HAP-1 (cell line): ENCODE data around the gene NSD1.
A peak's percentile ranks its signal among the peaks of the same experiment; 100 is the strongest.

ENCODE experiments used
- DNase-seq, 2 experiments: peaks; one replicate each; pipeline ENCODE4 v3.0.0-alpha.2; 2016 to 2020; ENCODE audit warnings: low spot score in 2 of 2
- H3K27me3 ChIP-seq: fragments of 250-450 bp; sonication (Bioruptor Pico); 2 replicates; pipeline ENCODE4 v1.5.1; 2020; ENCODE audit warnings: low read depth, mild to moderate bottlenecking, moderate library complexity
- H3K36me3 ChIP-seq: fragments of 250-450 bp; sonication (Bioruptor Pico); replicated peaks from 2 replicates; pipeline ENCODE4 v1.5.1; 2020; ENCODE audit warnings: mild to moderate bottlenecking
- H3K4me1 ChIP-seq: fragments of 250-450 bp; sonication (Bioruptor Pico); 2 replicates; pipeline ENCODE4 v1.5.1; 2020; ENCODE audit warnings: mild to moderate bottlenecking
- H3K4me3 ChIP-seq: fragments of 250-450 bp; sonication (Bioruptor Pico); 2 replicates; pipeline ENCODE4 v1.5.1; 2020; ENCODE audit warnings: mild to moderate bottlenecking, moderate library complexity
- H3K9me3 ChIP-seq: fragments of 250-450 bp; sonication (Bioruptor Pico); 2 replicates; pipeline ENCODE4 v1.5.1; 2020; ENCODE audit warnings: mild to moderate bottlenecking, moderate library complexity
- in situ Hi-C: fragments of 300-500 bp; cut with MboI; formaldehyde crosslinking; loops from 3 replicates; pipeline ENCODE4 v1.14.3; 2020; ENCODE audit warnings: low sequenced_read_pairs, inconsistent platforms, mixed read lengths

The NSD1 gene

DNA sequence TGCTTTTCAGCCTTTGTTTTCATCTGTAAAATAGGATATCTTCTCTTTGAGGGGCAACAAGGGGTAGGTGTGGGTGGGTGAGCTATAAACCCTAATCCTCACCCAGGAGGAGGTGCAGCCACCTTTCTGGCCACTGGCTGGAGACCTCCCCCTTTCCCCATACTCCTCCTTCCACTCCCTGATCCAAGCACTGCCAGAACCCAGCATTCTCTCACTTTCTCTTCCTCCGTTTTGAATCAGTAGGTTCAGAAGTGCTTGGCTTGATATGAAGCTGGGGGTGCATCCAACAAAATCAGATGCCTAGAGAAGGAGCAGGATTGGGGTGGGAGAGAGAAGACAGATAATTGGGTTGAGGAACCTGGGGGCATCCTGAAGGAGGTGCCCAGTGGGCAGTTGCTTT is 6.8 kb upstream of the NSD1 start:
- Histone ChIP-seq H3K27me3 (no peaks in the 10 kb centered on the region), H3K4me1 (peaks cover 3% of the 10 kb centered on the region; the same call in 1 of the 2 replicates), H3K4me3 (no peak overlapping the region), H3K36me3 (no peaks in the 10 kb centered on the region), H3K9me3 (no peaks in the 10 kb centered on the region)
- in situ Hi-C loops = no loop called here
- no peak for DNase-seq

DNA sequence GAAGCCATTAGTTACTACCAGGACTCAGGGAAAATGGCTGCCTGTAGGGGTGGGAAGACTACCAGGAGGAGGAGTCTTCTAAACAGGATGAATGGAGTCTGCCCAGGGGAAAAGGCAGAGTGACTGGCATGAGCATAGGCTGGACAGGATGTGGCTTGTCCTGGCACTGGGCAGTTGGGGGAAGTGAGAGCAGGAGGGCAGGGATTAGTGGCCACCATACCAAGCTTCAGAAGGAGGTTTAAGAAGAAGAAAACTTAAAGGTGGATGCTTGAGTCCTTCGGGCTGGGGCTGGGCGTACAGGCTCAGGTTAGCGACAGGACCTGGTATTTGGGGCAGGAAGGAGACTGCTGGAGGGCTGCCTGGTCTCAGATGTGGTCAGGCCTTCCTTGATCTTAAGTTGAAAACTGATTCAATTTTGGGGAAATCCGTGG is 5.0 kb upstream of the NSD1 start:
- no peaks in the 10 kb centered on the region for H3K36me3 ChIP-seq
- H3K9me3 ChIP-seq = no peaks in the 10 kb centered on the region
- no peak overlapping the region for H3K4me3 ChIP-seq
- H3K4me1 ChIP-seq = peaks cover 3% of the 10 kb centered on the region
- H3K27me3 ChIP-seq = no peaks in the 10 kb centered on the region
- DNase-seq = no peak
- in situ Hi-C loops = no loop called here

DNA sequence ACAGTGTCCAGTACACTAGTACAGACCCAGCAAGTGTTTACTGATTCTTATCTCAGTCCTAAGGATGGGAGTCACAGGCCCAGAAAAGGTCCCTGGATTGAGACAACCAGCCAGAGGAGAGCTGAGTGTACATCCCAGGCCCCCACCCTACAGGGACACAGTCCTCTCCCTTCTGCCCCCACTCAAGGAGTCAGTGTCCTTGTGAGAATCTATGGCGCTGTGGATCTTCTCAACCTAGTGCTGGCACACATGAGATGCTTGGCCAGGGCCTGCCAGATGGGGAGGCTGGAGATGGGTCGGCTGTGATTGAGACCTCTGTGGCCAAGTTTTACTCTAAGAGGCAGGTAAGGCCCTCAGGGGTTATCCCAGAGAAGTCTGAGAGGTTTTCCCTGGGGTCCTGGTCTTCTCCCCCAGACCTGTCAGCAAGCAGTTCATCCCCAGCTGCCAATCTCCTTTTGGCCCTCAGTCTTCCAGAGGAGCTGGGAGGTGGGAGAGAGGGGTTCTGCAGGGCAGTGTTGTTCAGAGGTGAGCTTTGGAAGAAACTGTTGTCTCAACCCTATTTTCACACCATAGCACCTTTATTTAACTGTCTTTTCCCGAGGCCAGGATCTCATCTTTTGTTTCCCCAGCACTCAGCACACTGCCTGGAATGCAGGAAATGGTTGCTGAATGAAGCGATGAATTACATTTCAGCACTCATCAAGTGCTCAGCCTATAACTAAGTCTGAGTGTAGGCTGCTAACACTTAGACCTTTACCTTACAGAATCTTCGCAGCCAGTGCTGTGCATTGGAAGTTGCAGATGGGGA is 3.2 kb upstream of the NSD1 start:
- no peaks in the 10 kb centered on the region for H3K9me3 ChIP-seq
- in situ Hi-C loops = no loop called here
- H3K4me1 ChIP-seq = peaks cover 10% of the 10 kb centered on the region
- H3K4me3 ChIP-seq = no peak overlapping the region
- H3K36me3 ChIP-seq = peaks cover 5% of the 10 kb centered on the region
- no peak for DNase-seq
- H3K27me3 ChIP-seq = no peaks in the 10 kb centered on the region

DNA sequence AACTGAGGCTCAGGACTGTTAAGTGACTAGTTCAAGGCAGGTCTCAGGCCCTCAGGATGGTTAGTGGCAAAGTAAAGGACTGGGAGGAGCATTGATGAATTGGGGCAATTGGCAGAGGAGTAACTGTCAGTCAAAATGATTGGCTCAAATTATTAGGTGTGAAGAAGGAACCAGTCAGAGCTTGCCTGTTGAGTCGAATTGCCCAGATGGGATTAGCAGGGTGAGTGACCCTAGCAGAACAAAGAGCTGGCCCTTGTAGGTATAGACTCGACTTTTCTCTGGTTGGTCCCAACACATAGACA is 2.6 kb upstream of the NSD1 start:
- DNase-seq = no peak
- Histone ChIP-seq H3K27me3 (no peaks in the 10 kb centered on the region), H3K9me3 (no peaks in the 10 kb centered on the region), H3K4me3 (no peak overlapping the region), H3K36me3 (peaks cover 10% of the 10 kb centered on the region), H3K4me1 (peaks cover 16% of the 10 kb centered on the region)
- in situ Hi-C loops = no loop called here

GRCh38 chr5:177131352-177132135 is 2.0 kb upstream of the NSD1 start:
- DNase-seq = peak in 1 of 2 experiments; percentile 33
- Histone ChIP-seq H3K27me3 (no peaks in the 10 kb centered on the region), H3K4me1 (peaks cover 19% of the 10 kb centered on the region), H3K9me3 (no peaks in the 10 kb centered on the region), H3K4me3 (no peak overlapping the region), H3K36me3 (peaks cover 16% of the 10 kb centered on the region)
- in situ Hi-C loops = no loop called here

- Histone ChIP-seq H3K27me3 (no peaks in the 10 kb centered on the region), H3K36me3 (peaks cover 25% of the 10 kb centered on the region), H3K4me3 (no peak overlapping the region), H3K9me3 (no peaks in the 10 kb centered on the region), H3K4me1 (peaks cover 27% of the 10 kb centered on the region)
- in situ Hi-C loops = no loop called here
- DNase-seq = no peak
Observed at GRCh38 chr5:177132136-177133095, 1.2 kb upstream of the NSD1 start.

DNA sequence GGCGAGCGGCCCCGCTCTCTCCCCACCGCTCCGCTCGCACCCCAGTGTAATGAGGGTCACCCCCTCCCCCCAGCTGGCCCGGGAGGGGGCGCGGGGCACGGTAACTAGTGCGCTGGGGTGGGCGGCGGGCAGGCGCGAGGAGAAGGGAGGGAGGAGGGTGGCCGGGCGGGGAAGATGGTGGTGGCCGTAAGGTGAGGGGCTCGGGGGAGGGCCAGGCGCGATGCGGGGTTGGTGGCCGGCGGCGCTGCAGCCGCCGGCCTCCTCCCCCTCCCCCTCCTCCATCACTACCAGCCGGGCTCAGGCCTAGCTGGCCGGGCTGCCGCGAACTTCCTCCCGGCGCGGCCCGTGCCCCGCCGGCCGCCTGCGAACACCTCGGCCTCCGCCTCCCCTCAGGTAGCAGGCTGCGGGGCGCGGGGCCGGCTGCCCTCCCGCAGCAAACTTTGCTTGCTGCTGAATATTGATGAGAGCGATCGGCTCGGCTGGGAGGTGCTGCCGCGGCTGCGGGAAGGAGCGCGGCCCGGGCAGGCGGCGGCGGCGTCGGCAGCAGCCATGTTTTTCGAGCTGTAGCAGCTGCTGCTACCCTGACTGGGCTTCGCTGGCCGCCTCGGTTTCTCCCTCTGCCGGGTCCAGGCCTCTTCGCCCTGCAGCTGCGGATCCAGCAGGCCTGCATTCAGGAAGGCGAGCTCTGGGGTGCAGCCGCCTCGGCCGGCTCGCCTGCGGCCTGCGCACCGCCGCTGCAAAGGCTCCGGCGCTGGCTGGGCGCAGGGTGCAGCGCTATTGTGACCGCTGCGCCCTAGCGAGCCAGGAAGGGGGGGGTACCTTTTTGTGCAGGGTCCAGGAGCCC is 502 bp downstream of the NSD1 start:
- peak; percentile 28 to 71 for DNase-seq
- H3K9me3 ChIP-seq = no peaks in the 10 kb centered on the region
- in situ Hi-C loops = no loop called here
- H3K27me3 ChIP-seq = no peaks in the 10 kb centered on the region
- peaks cover 28% of the 10 kb centered on the region for H3K4me1 ChIP-seq
- peaks cover 37% of the 10 kb centered on the region for H3K36me3 ChIP-seq
- peak overlapping the region; percentile 49 for H3K4me3 ChIP-seq

DNA sequence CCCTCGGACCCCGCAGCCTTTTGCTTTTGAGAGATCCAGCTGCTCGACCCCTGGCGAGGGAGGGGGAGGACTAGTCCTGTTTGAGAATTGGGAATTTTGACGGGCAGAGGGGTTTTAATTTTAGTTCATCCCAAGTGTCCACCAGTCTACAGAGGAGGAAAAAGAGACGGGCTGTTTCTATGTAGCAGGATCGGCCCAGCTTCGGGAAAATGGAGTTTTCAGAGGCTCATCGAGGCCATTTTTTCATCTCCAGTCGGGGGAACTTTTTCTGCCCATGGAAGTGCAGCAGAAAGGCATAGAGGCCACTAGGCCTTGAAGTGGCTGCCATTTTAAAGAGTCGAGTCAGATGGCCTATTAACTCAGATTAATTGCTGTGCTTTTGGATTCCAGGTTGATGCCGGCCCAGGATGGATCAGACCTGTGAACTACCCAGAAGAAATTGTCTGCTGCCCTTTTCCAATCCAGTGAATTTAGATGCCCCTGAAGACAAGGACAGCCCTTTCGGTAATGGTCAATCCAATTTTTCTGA is 1.2 kb downstream of the NSD1 start:
- peaks cover 37% of the 10 kb centered on the region for H3K36me3 ChIP-seq
- no peak for DNase-seq

DNA sequence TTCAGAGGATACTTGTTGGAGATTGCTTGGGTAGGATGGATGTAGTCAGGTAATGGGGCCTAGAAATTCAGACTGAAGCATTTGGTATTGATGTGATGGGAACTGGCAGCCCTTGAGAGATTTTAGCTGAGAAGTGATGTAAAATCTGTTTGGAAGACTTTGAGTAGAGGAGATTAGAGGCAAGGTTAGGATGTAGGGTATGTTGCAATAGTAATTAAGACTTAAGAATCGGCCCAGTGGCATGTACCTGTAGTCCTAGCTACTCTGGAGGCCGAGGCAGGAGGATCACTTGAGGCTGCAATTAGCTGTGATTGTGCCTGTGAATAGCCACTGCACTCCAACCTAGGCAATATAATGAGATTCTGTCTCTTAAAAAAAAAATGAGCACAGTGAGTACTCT is 6.7 kb downstream of the NSD1 start:
- H3K36me3 ChIP-seq = peaks cover 76% of the 10 kb centered on the region
- peaks cover 21% of the 10 kb centered on the region for H3K4me1 ChIP-seq
- in situ Hi-C loops = no loop called here
- H3K27me3 ChIP-seq = no peaks in the 10 kb centered on the region
- no peaks in the 10 kb centered on the region for H3K9me3 ChIP-seq
- DNase-seq = no peak
- no peak overlapping the region for H3K4me3 ChIP-seq

More for the DNA sequence above, 1.2 kb downstream of the NSD1 start:
- Histone ChIP-seq H3K27me3 (no peaks in the 10 kb centered on the region), H3K4me3 (peak overlapping the region; percentile 49), H3K4me1 (peaks cover 28% of the 10 kb centered on the region), H3K9me3 (no peaks in the 10 kb centered on the region)
- in situ Hi-C loops = no loop called here

DNA sequence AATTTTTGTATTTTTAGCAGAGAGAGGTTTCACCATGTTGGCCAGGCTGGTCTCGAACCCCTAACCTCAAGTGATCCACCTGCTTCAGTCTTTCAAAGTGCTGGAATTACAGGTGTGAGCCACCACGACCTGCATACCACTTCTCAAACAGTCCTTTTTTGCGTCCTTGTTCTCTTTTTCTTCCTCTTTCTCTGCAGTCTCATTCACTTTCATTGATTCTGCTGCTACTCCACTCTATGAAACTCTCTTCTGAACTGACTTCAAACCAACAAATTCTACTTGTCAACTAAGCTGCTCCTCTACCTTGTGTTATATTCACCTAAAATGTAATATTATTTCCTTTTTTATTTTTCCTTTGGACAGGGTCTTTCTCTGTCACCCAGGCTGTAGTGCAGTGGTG is 7.9 kb downstream of the NSD1 start:
- DNase-seq = no peak
- Histone ChIP-seq H3K36me3 (peaks cover 71% of the 10 kb centered on the region), H3K27me3 (no peaks in the 10 kb centered on the region), H3K9me3 (no peaks in the 10 kb centered on the region), H3K4me3 (no peak overlapping the region), H3K4me1 (peaks cover 11% of the 10 kb centered on the region)
- in situ Hi-C loops = no loop called here

GRCh38 chr5:177142098-177142611 is 8.6 kb downstream of the NSD1 start:
- DNase-seq = no peak
- in situ Hi-C loops = no loop called here
- peaks cover 71% of the 10 kb centered on the region for H3K36me3 ChIP-seq

GRCh38 chr5:177142778-177143177 is 9.2 kb downstream of the NSD1 start:
- in situ Hi-C loops = no loop called here
- Histone ChIP-seq H3K4me3 (no peak overlapping the region), H3K27me3 (no peaks in the 10 kb centered on the region), H3K4me1 (peaks cover 2% of the 10 kb centered on the region; the same call in 1 of the 2 replicates), H3K36me3 (peaks cover 71% of the 10 kb centered on the region), H3K9me3 (no peaks in the 10 kb centered on the region)
- no peak for DNase-seq

More at GRCh38 chr5:177142098-177142611, 8.6 kb downstream of the NSD1 start:
- H3K27me3 ChIP-seq = no peaks in the 10 kb centered on the region
- peaks cover 5% of the 10 kb centered on the region for H3K4me1 ChIP-seq
- no peak overlapping the region for H3K4me3 ChIP-seq
- H3K9me3 ChIP-seq = no peaks in the 10 kb centered on the region
